Activated CD4-positive, alpha-beta T cell treated with anti-CD3 and anti-CD28 coated beads, Interleukin-2, amount 50 U/mL, for 48 hours (primary cell): ENCODE results near the gene R3HDM2.
"Not testable (repeated sequence)": the region's sequence is repeated elsewhere in the genome, so short reads cannot be mapped to it uniquely, and the experiment has no call there.

ENCODE experiments used
- DNase-seq, 2 experiments: peaks; one replicate each; pipeline ENCODE4 v3.0.0-alpha.2; 2020

Gene R3HDM2

DNA sequence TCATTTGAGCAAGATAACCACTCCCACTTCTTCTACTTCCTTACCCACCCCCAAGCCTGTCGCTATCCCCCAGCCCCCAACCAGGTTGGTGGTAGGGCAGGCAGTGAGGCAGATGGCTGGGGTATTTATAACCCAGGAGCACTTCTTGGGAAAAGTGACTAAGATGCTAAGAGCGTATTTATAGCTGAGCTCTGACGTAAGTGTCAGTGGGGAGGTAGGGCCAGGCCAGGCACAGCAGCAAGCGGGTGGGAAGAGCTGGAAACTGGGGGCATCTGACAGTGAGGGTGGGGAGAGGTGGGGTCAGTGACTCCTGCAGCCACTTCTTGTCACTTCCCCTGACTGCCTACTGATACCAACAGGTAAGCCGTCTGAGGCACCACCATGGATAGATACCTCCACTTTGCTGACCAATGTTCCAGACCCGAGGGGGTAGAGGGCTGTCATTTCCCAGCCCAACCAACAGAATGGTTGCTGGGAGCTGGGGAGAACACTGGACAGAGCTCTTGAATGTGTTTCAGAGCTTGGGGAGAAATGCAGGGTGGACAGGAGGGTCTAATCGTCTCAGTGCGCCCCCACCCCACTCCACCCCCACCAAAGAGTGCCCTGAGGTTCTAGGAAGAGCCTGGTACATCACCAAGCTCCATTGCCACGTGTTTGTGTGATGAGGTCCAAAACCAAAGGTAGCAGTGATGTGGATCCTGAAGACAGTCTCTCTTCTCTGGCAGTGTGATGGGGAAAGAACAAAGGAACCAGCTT is 21.5 kb upstream of the R3HDM2 start:
- DNase-seq, result no peak

DNA sequence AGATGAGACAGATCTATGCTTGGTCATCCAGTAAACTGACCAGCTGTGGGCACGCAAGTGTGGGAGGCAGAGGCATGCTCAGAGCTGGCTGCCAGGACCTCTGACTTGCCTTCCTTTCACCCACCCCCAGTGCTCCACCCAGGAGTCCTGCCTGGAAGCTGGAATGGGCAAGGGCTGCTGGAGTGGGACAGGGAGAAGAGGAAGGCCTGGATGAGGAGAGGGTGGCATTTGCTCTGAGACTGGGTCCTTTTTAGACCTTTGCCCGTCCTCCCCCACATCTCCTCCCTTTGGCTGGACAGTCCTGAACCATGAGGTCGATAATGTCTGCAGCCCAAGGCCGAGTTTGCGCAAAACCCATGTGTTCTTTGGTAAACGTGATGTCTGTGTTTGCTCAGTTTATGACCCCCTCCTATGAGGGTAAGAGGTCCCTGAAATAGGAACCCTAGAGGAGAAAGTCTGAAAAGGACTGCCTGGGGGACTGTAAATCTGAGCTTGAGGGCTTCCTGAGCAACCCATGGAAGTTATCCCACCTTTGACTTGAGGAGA is 20.5 kb upstream of the R3HDM2 start:
- no peak for DNase-seq

DNA sequence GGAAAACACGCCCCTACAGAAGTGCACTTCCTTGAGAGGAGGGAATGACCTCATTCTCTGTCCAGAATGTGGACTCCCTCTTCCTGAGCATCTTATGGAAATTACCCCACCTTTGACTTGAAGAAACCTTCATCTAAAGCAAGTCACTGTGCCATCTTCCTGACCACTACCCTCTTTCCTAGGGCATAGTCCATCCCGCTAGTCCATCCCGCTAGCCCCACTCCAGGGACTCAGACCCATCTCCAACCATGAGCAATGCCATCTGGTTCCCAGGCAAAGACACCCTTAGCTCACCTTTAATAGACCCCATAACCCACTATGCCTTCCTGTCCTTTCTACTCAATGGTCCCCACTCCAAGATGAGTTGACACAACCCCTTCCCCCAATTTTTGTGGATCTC is 19.2 kb upstream of the R3HDM2 start:
- no peak for DNase-seq

GRCh38 chr12:57449375-57449774 is 18.5 kb upstream of the R3HDM2 start:
- DNase-seq, result no peak

DNA sequence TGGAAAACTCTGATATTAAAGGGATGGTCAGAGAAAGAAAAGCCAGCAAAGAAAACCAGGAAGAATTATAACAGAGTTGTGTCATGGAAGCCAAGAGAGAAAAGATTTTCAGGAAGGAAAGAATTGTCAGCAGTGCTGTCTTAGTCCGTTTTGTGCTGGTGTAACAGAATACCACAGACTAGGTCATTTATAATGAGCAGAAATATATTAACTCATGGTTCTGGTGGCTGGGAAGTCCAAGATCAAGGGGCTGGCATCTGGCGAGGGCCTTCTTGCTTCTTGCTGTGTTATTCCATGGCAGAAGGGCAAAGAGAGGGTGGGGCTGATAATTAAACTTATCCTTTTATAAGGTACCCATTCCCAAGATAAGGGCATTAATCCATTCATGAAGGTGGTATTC is 17.8 kb upstream of the R3HDM2 start:
- no peak for DNase-seq

GRCh38 chr12:57446292-57446960 is 15.6 kb upstream of the R3HDM2 start:
- DNase-seq, result no peak

DNA sequence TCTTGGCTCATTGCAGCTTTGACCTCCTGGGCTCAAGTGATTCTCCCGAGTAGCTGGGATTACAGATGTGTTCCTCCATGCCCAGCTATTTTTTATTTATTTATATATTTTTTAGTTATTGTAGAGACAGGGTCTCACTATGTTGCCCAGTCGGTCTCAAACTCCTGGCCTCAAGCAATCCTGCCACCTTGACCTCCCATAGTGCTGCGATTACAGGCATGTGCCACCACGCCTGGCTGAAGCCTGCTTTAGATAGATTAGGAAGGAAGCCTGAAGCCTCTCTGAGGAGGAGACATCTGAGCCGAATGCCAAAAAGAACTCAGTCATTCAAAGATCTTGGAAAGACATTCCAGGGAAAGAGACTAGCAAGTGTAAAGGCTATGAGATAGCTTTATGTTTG is 13.9 kb upstream of the R3HDM2 start:
- no peak for DNase-seq

- DNase-seq, result not testable (repeated sequence)
Measured at GRCh38 chr12:57444337-57444736, 13.5 kb upstream of the R3HDM2 start.

- DNase-seq, result no peak
Measured at GRCh38 chr12:57441846-57442427, 11.1 kb upstream of the R3HDM2 start.

- DNase-seq, result not testable (repeated sequence)
Measured at GRCh38 chr12:57441393-57441792, 10.6 kb upstream of the R3HDM2 start.

- DNase-seq, result no peak
Measured at GRCh38 chr12:57439762-57440266, 9.0 kb upstream of the R3HDM2 start.

- DNase-seq, result no peak
Measured at GRCh38 chr12:57438400-57438799, 7.6 kb upstream of the R3HDM2 start.

GRCh38 chr12:57435293-57435692 is 4.5 kb upstream of the R3HDM2 start:
- DNase-seq, result no peak

DNA sequence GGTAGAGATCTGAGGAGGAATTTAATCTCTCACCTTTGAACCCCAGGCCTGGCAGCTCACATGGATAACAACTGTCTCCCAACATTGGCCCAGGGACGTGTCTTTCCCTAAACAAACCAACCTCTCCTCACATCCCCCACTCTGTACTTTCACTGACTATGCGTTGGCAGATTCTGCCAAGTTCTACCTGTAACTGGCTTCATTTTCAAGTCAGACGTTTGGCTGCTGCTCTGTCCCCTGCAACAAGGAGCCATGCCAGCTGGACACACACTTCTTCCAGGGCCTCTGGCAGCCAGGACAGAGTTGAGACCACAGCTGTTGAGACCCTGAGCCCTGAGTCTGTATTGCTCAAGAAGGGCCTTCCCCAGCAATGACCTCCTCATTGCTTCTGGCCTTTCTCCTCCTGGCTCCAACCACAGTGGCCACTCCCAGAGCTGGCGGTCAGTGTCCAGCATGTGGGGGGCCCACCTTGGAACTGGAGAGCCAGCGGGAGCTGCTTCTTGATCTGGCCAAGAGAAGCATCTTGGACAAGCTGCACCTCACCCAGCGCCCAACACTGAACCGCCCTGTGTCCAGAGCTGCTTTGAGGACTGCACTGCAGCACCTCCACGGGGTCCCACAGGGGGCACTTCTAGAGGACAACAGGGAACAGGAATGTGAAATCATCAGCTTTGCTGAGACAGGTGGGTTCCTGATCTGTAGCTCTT is 3.8 kb upstream of the R3HDM2 start, which contains the start of gene INHBC:
TSS of gene INHBC (plus strand) at position 268 of the 707 bp plus-strand sequence. CDS start at position 371, 103 bp downstream.
- DNase-seq, result no peak

DNA sequence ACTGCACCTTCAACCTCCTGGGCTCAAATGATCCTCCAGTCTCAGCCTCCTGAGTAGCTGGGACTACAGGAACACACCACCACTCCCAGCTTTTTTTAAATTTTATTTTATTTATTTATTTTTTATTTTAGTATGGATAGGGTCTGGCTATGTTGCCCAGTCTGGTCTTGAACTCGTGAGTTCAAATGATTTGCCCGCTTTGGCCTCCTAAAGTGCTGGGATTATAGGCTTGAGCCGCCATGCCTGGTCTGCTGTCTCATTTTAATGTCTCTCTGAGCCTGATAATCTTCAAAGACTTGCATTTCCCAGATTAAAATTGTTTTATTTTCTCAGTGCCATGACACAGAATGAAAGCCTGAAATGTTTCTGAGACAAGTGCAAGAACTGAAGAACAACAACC is 2.5 kb upstream of the R3HDM2 start:
- DNase-seq, result no peak

DNA sequence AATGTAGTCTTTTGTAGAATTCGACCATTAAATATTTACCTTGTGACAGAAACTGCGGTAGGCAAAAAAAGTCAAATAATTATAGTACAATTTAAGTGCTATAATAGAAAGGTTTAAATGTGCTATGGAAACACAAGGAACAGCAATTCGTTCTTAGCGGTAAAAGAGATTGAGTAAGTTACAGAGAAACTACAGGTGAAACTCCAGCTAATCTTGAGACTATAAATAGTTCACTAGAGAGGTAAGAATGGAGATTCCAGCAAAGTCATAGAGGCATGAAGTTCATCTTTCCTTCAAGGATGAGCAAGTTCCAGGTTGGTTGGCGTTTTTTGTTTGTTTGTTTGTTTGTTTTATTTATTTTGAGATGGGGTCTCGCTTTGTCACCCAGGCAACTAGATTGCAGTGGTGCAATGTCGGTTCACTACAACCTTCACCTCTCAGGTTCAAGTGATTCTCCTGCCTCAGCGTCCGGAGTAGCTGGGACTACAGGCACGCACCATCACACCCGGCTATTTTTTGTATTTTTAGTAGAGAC is 878 bp upstream of the R3HDM2 start:
- DNase-seq, result no peak

GRCh38 chr12:57430112-57430930 is 522 bp downstream of the R3HDM2 start:
- DNase-seq, result no peak

- peak in 1 of 2 experiments; percentile 14 for DNase-seq
Measured at GRCh38 chr12:57429473-57430111, 1.3 kb downstream of the R3HDM2 start.

DNA sequence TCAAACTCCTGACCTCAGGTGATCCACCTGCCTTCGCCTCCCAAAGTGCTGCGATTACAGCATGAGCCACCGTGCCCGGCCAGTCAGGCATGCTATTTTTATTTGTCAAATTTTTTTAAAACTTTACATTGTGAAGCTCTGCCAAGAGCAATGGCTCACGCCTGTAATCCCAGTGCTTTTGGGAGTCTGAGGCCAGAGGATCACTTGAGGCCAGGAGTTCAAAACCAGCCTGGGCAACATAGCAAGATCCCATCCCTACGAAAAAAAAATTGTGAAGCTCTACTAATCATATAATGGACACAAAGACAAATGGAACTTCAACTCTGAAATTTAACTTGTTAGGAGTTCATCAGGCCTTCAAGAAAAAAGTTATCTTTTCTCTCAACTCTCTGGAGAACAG is 1.9 kb downstream of the R3HDM2 start:
- DNase-seq, result no peak

DNA sequence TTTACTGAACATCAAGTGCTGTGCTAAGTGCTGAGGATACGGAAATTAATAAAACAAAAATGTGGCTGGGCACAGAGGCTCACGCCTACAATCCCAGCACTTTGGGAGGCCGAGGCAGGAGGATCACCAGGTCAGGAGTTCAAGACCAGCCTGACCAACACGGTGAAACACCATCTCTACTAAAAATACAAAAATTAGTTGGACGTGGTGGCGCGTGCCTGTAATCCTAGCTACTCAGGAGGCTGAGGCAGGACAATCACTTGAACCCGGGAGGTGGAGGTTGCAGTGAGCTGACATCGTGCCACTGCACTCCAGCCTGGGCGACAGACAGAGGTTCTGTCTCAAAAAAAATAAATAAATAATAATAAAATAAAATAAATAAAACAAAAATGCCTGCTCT is 3.9 kb downstream of the R3HDM2 start:
- not testable (repeated sequence) for DNase-seq

- no peak for DNase-seq
Measured at GRCh38 chr12:57420482-57420881, 10.4 kb downstream of the R3HDM2 start.
